Loucy (cell line): ENCODE results near the gene PFDN6.

Source experiments
- H2AFZ ChIP-seq: fragments of 200-600 bp; sonication (generic); 2 replicates; pipeline ENCODE4 v1.6.0; 2016; ENCODE audit warnings: antibody characterized with exemption, mild to moderate bottlenecking, low read length, moderate library complexity
- H3F3A ChIP-seq: fragments of 200-600 bp; 2 replicates; pipeline ENCODE4 v1.6.0; 2016; ENCODE audit warnings: antibody characterized with exemption, low read depth, mild to moderate bottlenecking
- H3K27me3 ChIP-seq: fragments of 200-600 bp; sonication (generic); 2 replicates; pipeline ENCODE4 v1.6.1; 2014; ENCODE audit warnings: low read length, mild to moderate bottlenecking; ENCODE audit not compliant: insufficient read depth, poor library complexity, severe bottlenecking
- H3K36me3 ChIP-seq: fragments of 200-600 bp; sonication (generic); 2 replicates; pipeline ENCODE4 v1.6.1; 2016; ENCODE audit warnings: low read length; ENCODE audit not compliant: insufficient read depth
- H3K4me1 ChIP-seq: fragments of 200-600 bp; sonication (generic); 2 replicates; pipeline ENCODE4 v1.5.1; 2014; ENCODE audit warnings: low read length, mild to moderate bottlenecking; ENCODE audit not compliant: insufficient read depth, poor library complexity, severe bottlenecking
- H3K4me2 ChIP-seq: fragments of 200-600 bp; sonication (generic); 2 replicates; pipeline ENCODE4 v1.6.0; 2014; ENCODE audit warnings: antibody characterized with exemption, low read length, low read depth, mild to moderate bottlenecking; ENCODE audit not compliant: poor library complexity, severe bottlenecking
- H3K4me3 ChIP-seq: fragments of 200-600 bp; sonication (generic); 2 replicates; pipeline ENCODE4 v1.5.1; 2014; ENCODE audit warnings: low read length, mild to moderate bottlenecking, mixed read lengths; ENCODE audit not compliant: poor library complexity, severe bottlenecking
- H3K79me2 ChIP-seq: fragments of 200-600 bp; sonication (generic); 2 replicates; pipeline ENCODE4 v1.6.1; 2014; ENCODE audit warnings: low read length; ENCODE audit not compliant: insufficient read depth
- H3K9ac ChIP-seq: fragments of 200-600 bp; sonication (generic); 2 replicates; pipeline ENCODE4 v1.6.0; 2014; ENCODE audit warnings: mild to moderate bottlenecking, low read depth, low read length, moderate library complexity; ENCODE audit not compliant: poor library complexity, severe bottlenecking
- H3K9me2 ChIP-seq: fragments of 200-600 bp; sonication (generic); replicated peaks from 2 replicates; pipeline ENCODE4 v1.6.1; 2016; ENCODE audit warnings: low read depth, low read length, mixed read lengths
- H3K9me3 ChIP-seq: fragments of 200-600 bp; sonication (generic); 2 replicates; pipeline ENCODE4 v1.6.1; 2014; ENCODE audit warnings: mild to moderate bottlenecking, antibody characterized with exemption, low read length, low read depth; ENCODE audit not compliant: insufficient read depth
- H4K20me1 ChIP-seq: fragments of 200-600 bp; sonication (generic); 2 replicates; pipeline ENCODE4 v1.6.0; 2014; ENCODE audit warnings: antibody characterized with exemption, low read length, mild to moderate bottlenecking; ENCODE audit not compliant: insufficient read depth, poor library complexity, severe bottlenecking
- EZH2phosphoT487 ChIP-seq: fragments of 200-600 bp; IDR thresholded peaks from 2 replicates; pipeline ENCODE4 v1.6.1; 2018; ENCODE audit warnings: antibody characterized with exemption, mild to moderate bottlenecking, moderate library complexity, borderline replicate concordance
- TF ChIP-seq, protein P1 (sequence below): fragments of 200-600 bp; sonication (generic); conservative IDR thresholded peaks from 2 replicates; pipeline ENCODE4 v1.5.1; 2014; ENCODE audit warnings: mild to moderate bottlenecking, antibody characterized with exemption, low read length

PFDN6 gene

GRCh38 chr6:33249732-33250630, 39.4 kb upstream of the PFDN6 start:
- Histone ChIP-seq H3K9me3 (no peaks in the 10 kb centered on the region), H3K27me3 (no peaks in the 10 kb centered on the region), H3K79me2 (peaks cover 13% of the 10 kb centered on the region), H2AFZ (peak overlapping the region; percentile 67), H3K36me3 (peaks cover 4% of the 10 kb centered on the region; the same call in 1 of the 2 replicates), H3F3A (no peaks in the 10 kb centered on the region), H3K9ac (peak overlapping the region; percentile 94), H3K9me2 (no peaks in the 10 kb centered on the region), H3K4me1 (peaks cover 22% of the 10 kb centered on the region), H4K20me1 (no peaks in the 10 kb centered on the region), H3K4me2 (peak overlapping the region; percentile 91), H3K4me3 (peak overlapping the region; percentile 86)
- TF ChIP-seq EZH2phosphoT487 = no peak
- TF ChIP-seq, protein P1, sequence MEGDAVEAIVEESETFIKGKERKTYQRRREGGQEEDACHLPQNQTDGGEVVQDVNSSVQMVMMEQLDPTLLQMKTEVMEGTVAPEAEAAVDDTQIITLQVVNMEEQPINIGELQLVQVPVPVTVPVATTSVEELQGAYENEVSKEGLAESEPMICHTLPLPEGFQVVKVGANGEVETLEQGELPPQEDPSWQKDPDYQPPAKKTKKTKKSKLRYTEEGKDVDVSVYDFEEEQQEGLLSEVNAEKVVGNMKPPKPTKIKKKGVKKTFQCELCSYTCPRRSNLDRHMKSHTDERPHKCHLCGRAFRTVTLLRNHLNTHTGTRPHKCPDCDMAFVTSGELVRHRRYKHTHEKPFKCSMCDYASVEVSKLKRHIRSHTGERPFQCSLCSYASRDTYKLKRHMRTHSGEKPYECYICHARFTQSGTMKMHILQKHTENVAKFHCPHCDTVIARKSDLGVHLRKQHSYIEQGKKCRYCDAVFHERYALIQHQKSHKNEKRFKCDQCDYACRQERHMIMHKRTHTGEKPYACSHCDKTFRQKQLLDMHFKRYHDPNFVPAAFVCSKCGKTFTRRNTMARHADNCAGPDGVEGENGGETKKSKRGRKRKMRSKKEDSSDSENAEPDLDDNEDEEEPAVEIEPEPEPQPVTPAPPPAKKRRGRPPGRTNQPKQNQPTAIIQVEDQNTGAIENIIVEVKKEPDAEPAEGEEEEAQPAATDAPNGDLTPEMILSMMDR = no peak

DNA sequence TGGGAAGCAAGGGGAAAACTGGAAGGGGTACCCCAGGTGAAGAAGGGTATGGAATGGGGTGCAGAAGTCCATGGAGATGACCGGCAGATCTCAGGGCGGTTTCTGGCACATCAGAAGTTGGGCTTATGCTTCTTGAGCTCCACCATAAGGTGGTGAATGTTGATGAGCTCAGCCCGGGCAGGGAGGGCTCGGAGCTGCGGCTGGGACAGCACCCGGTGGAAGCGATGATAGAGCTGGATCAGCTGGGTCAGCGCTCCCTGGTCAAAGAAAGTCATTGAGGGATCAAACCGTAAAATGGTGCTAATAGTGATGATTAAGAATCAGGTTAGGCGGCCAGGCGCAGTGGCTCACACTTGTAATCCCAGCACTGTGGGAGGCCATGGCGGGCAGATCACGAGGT, 38.7 kb upstream of the PFDN6 start:
- H3K4me2 ChIP-seq = peak overlapping the region; percentile 91
- TF ChIP-seq EZH2phosphoT487 = no peak
- TF ChIP-seq, protein P1 = no peak
- peaks cover 4% of the 10 kb centered on the region; the same call in 1 of the 2 replicates for H3K36me3 ChIP-seq
- H3K9ac ChIP-seq = peak overlapping the region; percentile 94
- peak overlapping the region; percentile 86 for H3K4me3 ChIP-seq
- H4K20me1 ChIP-seq = no peaks in the 10 kb centered on the region
- no peaks in the 10 kb centered on the region for H3K9me3 ChIP-seq
- no peak overlapping the region for H2AFZ ChIP-seq
- peaks cover 13% of the 10 kb centered on the region for H3K79me2 ChIP-seq
- no peaks in the 10 kb centered on the region for H3F3A ChIP-seq
- no peaks in the 10 kb centered on the region for H3K27me3 ChIP-seq
- peaks cover 22% of the 10 kb centered on the region for H3K4me1 ChIP-seq
- H3K9me2 ChIP-seq = no peaks in the 10 kb centered on the region

- H3K4me2 ChIP-seq = no peak overlapping the region
- no peaks in the 10 kb centered on the region for H3K27me3 ChIP-seq
- 0 out of 2 replicates have a peak, but pooled peaks cover 2% of the 10 kb centered on the region for H3F3A ChIP-seq
- H2AFZ ChIP-seq = no peak overlapping the region
- no peaks in the 10 kb centered on the region for H3K9me3 ChIP-seq
- peaks cover 13% of the 10 kb centered on the region for H3K79me2 ChIP-seq
- H3K36me3 ChIP-seq = peaks cover 4% of the 10 kb centered on the region; the same call in 1 of the 2 replicates
- H3K4me3 ChIP-seq = no peak overlapping the region
- no peaks in the 10 kb centered on the region for H4K20me1 ChIP-seq
- no peak overlapping the region for H3K9ac ChIP-seq
- H3K4me1 ChIP-seq = peaks cover 22% of the 10 kb centered on the region
- TF ChIP-seq, protein P1 = peak; percentile 30
- no peak for TF ChIP-seq EZH2phosphoT487
- H3K9me2 ChIP-seq = no peaks in the 10 kb centered on the region
Measured at GRCh38 chr6:33251395-33252012, 37.9 kb upstream of the PFDN6 start.
